Muscle of arm (tissue), 12 donors: ENCODE measurements around the gene SPOCK2. TPM values are rescaled to one million over a fixed set of nuclear protein-coding genes. Genes with fewer than 3 reads are reported as not detected.

Experiments used
- DNase-seq: peaks from one replicate; pipeline ENCODE4 v3.0.0-alpha.2; 2013
- polyA plus RNA-seq, 12 donors: library from polyadenylated mRNA; unstranded; fragments of 120-200 nt; gene quantifications; one replicate each; pipeline ENCODE4 v1.2.1, GENCODE V29; 2013; ENCODE audit not compliant: insufficient read length in 12 of 12

Gene SPOCK2
- polyA plus RNA-seq, 12 donors, result 2.3 to 9.6 (median 3.2) TPM; not detected in 1

- DNase-seq, result no peak
Measured at GRCh38 chr10:72058347-72058898, 29.9 kb downstream of the SPOCK2 start.

- DNase-seq, result no peak
Measured at GRCh38 chr10:72056932-72057751, 31.2 kb downstream of the SPOCK2 start.

- DNase-seq, result no peak
Measured at GRCh38 chr10:72056113-72056512, 32.2 kb downstream of the SPOCK2 start.

GRCh38 chr10:72053690-72054089, 34.7 kb downstream of the SPOCK2 start:
- DNase-seq, result no peak

- DNase-seq, result no peak
Measured at GRCh38 chr10:72050873-72051272, 37.5 kb downstream of the SPOCK2 start.

- DNase-seq, result no peak
Measured at GRCh38 chr10:72049969-72050781, 38.2 kb downstream of the SPOCK2 start.

- no peak for DNase-seq
Measured at GRCh38 chr10:72049472-72049871, 38.9 kb downstream of the SPOCK2 start.

GRCh38 chr10:72048450-72049124, 39.8 kb downstream of the SPOCK2 start:
- peak; percentile 96 for DNase-seq

- DNase-seq, result no peak
Measured at GRCh38 chr10:72045586-72045985, 42.8 kb downstream of the SPOCK2 start.

- DNase-seq, result no peak
Measured at GRCh38 chr10:72044417-72045041, 43.8 kb downstream of the SPOCK2 start.

- DNase-seq, result no peak
Measured at GRCh38 chr10:72043016-72043834, 45.1 kb downstream of the SPOCK2 start.

- no peak for DNase-seq
Measured at GRCh38 chr10:72041491-72041890, 46.9 kb downstream of the SPOCK2 start.

- DNase-seq, result no peak
Measured at GRCh38 chr10:72039377-72039776, 49.0 kb downstream of the SPOCK2 start.

GRCh38 chr10:72038458-72039001, 49.8 kb downstream of the SPOCK2 start:
- DNase-seq, result no peak

GRCh38 chr10:72037811-72038210, 50.5 kb downstream of the SPOCK2 start:
- DNase-seq, result no peak

GRCh38 chr10:72037266-72037665, 51.1 kb downstream of the SPOCK2 start:
- no peak for DNase-seq

- DNase-seq, result no peak
Measured at GRCh38 chr10:72035252-72035887, 53.0 kb downstream of the SPOCK2 start.

- DNase-seq, result no peak
Measured at GRCh38 chr10:72034761-72035160, 53.6 kb downstream of the SPOCK2 start.

- DNase-seq, result no peak
Measured at GRCh38 chr10:72034040-72034499, 54.3 kb downstream of the SPOCK2 start.
